ENCODE data around the gene ABCA12.

- no peak for TF ChIP-seq POLR2A (IDR thresholded peaks at IDR 0.05)
- TF ChIP-seq CTCF (IDR thresholded peaks at IDR 0.05) = no peak
Observed at GRCh38 chr2:215010390-215010789, 128.0 kb downstream of the ABCA12 start.

Data from lower leg skin (tissue), 3 donors.